H1 (cell line): ENCODE results near the gene NELFCD. TPM values are rescaled to one million over a fixed set of nuclear protein-coding genes. Genes with fewer than 3 reads are reported as not detected.
A peak's percentile ranks its signal among the peaks of the same experiment; 100 is the strongest.

Experiments used
- CTCF ChIA-PET: fragments of 300-600 bp; sonication (Branson Sonifier 250); formaldehyde crosslinking; loops from one replicate; lab custom pipeline; 2021; ENCODE audit not compliant: partially characterized antibody; lab: Charles Lee
- POLR2A ChIA-PET: fragments of 300-600 bp; sonication (Branson Sonifier 250); formaldehyde crosslinking; loops from one replicate; lab custom pipeline; 2021; ENCODE audit warnings: inconsistent platforms; ENCODE audit not compliant: partially characterized antibody; lab: Charles Lee
- DNase-seq, 2 experiments: peaks; one replicate each; pipeline versions ENCODE4 v3.0.0 to v3.0.0-alpha.2; 2010 to 2022; ENCODE audit warnings: low spot score in 2 of 2, low read depth in 1 of 2, mixed read lengths in 1 of 2
- FAIRE-seq: peaks from 2 replicates; lab custom pipeline; 2011; peaks lifted over from hg19 to GRCh38; lab: Jason Lieb, UNC
- H2AFZ ChIP-seq: 2 replicates; pipeline ENCODE4 v1.8.1; 2012; ENCODE audit warnings: low read length, inconsistent platforms
- H2AK5ac ChIP-seq: 2 replicates; pipeline ENCODE4 v1.6.1; 2013; ENCODE audit warnings: low read depth, low read length
- H2BK120ac ChIP-seq: replicated peaks from 2 replicates; pipeline ENCODE3; 2013; ENCODE audit warnings: low read depth, low read length, inconsistent platforms
- H2BK12ac ChIP-seq: 2 replicates; pipeline ENCODE4 v1.6.1; 2013; ENCODE audit warnings: low read depth, low read length
- H2BK15ac ChIP-seq: 2 replicates; pipeline ENCODE4 v1.6.1; 2013; ENCODE audit warnings: low read length
- H2BK20ac ChIP-seq: 2 replicates; pipeline ENCODE4 v1.6.1; 2013; ENCODE audit warnings: low read length
- H2BK5ac ChIP-seq: 2 replicates; pipeline ENCODE4 v1.6.1; 2013; ENCODE audit warnings: low read depth, low read length
- H3K14ac ChIP-seq: 2 replicates; pipeline ENCODE4 v1.6.1; 2013; ENCODE audit warnings: inconsistent platforms; ENCODE audit not compliant: insufficient read length
- H3K18ac ChIP-seq: 2 replicates; pipeline ENCODE4 v1.6.1; 2013; ENCODE audit warnings: low read length; ENCODE audit errors: extremely low read depth
- H3K23ac ChIP-seq: 2 replicates; pipeline ENCODE4 v1.6.1; 2013; ENCODE audit warnings: inconsistent platforms; ENCODE audit not compliant: insufficient read length
- H3K23me2 ChIP-seq: 2 replicates; pipeline ENCODE4 v1.6.1; 2013; ENCODE audit warnings: low read depth, low read length
- H3K27ac ChIP-seq: 2 replicates; pipeline ENCODE4 v1.6.1; 2011; ENCODE audit warnings: low read depth, low read length, inconsistent platforms
- H3K27me3 ChIP-seq, 4 experiments: replicated peaks in 1 of 4; 1 replicate in 1 of 4; 2 replicates in 3 of 4; pipeline versions ENCODE4 v1.6.1 to v1.8.1; 2011 to 2013; ENCODE audit warnings: low read length in 3 of 4, mild to moderate bottlenecking in 3 of 4, inconsistent platforms in 2 of 4, mixed read lengths in 2 of 4, moderate library complexity in 1 of 4; ENCODE audit not compliant: control insufficient read depth in 3 of 4, insufficient read depth in 3 of 4; ENCODE audit errors: extremely low read depth in 1 of 4
- H3K36me3 ChIP-seq, 4 experiments: 2 replicates each; pipeline versions ENCODE4 v1.6.1 to v1.8.1; 2011 to 2013; ENCODE audit warnings: mild to moderate bottlenecking in 4 of 4, low read length in 3 of 4, moderate library complexity in 2 of 4, control low read depth in 1 of 4, inconsistent platforms in 1 of 4; ENCODE audit not compliant: insufficient read depth in 4 of 4, control insufficient read depth in 2 of 4
- H3K4ac ChIP-seq: replicated peaks from 2 replicates; pipeline ENCODE3; 2013; ENCODE audit warnings: low read length, low read depth, mixed read lengths, inconsistent platforms; ENCODE audit not compliant: insufficient read length
- H3K4me1 ChIP-seq, 4 experiments: replicated peaks in 1 of 4; 1 replicate in 1 of 4; 2 replicates in 3 of 4; pipeline versions ENCODE4 v1.6.1 to v1.8.1; 2011 to 2013; ENCODE audit warnings: low read length in 3 of 4, inconsistent platforms in 2 of 4, mixed read lengths in 1 of 4; ENCODE audit not compliant: insufficient read depth in 4 of 4, control insufficient read depth in 3 of 4
- H3K4me2 ChIP-seq, 2 experiments: 2 replicates each; pipeline versions ENCODE4 v1.6.1 to v1.8.1; 2011 to 2013; ENCODE audit warnings: low read depth in 2 of 2, low read length in 2 of 2, control low read depth in 1 of 2, inconsistent platforms in 1 of 2, mild to moderate bottlenecking in 1 of 2; ENCODE audit not compliant: insufficient read depth in 1 of 2
- H3K4me3 ChIP-seq, 4 experiments: fragments of 200-600, 300-600 bp in 1 of 4; sonication (generic), shearing (Covaris generic), sonication (Bioruptor Twin) in 1 of 4; 2 replicates each; pipeline versions ENCODE4 v1.5.1 to v1.8.1; 2011 to 2016; ENCODE audit warnings: low read length in 4 of 4, low read depth in 3 of 4, control low read depth in 2 of 4, inconsistent platforms in 2 of 4, mild to moderate bottlenecking in 2 of 4, mixed read lengths in 1 of 4, moderate library complexity in 1 of 4; ENCODE audit not compliant: insufficient read depth in 2 of 4; ENCODE audit errors: extremely low read depth in 1 of 4
- H3K56ac ChIP-seq: replicated peaks from 2 replicates; pipeline ENCODE3; 2013; ENCODE audit warnings: low read depth, mild to moderate bottlenecking, mixed read lengths, low read length, inconsistent platforms; ENCODE audit not compliant: insufficient read length
- H3K79me1 ChIP-seq: 2 replicates; pipeline ENCODE4 v1.6.1; 2013; ENCODE audit warnings: low read depth, low read length, control low read depth
- H3K79me2 ChIP-seq, 2 experiments: 2 replicates each; pipeline versions ENCODE4 v1.6.1 to v1.8.1; 2012 to 2013; ENCODE audit warnings: low read length in 2 of 2, mild to moderate bottlenecking in 2 of 2, inconsistent platforms in 1 of 2; ENCODE audit not compliant: insufficient read depth in 2 of 2, control insufficient read depth in 1 of 2
- H3K9ac ChIP-seq, 4 experiments: replicated peaks in 1 of 4; 1 replicate in 1 of 4; 2 replicates in 3 of 4; pipeline versions ENCODE4 v1.6.1 to v1.8.1; 2011 to 2013; ENCODE audit warnings: low read depth in 3 of 4, low read length in 3 of 4, control low read depth in 2 of 4, mild to moderate bottlenecking in 2 of 4, moderate library complexity in 2 of 4, inconsistent platforms in 1 of 4; ENCODE audit errors: extremely low read depth in 1 of 4
- H3K9me3 ChIP-seq, 2 experiments: 2 replicates each; pipeline versions ENCODE4 v1.6.1 to v1.8.1; 2012 to 2013; ENCODE audit warnings: mild to moderate bottlenecking in 2 of 2, moderate library complexity in 2 of 2, control low read depth in 1 of 2, inconsistent platforms in 1 of 2, low read depth in 1 of 2, low read length in 1 of 2, mixed read lengths in 1 of 2; ENCODE audit not compliant: insufficient read depth in 2 of 2
- H4K20me1 ChIP-seq, 2 experiments: replicated peaks in 1 of 2; 2 replicates each; pipeline versions ENCODE3 to v1.8.1; 2011 to 2013; ENCODE audit warnings: inconsistent platforms in 2 of 2, low read length in 2 of 2, mild to moderate bottlenecking in 1 of 2; ENCODE audit not compliant: insufficient read depth in 2 of 2, control insufficient read depth in 1 of 2
- H4K5ac ChIP-seq: 2 replicates; pipeline ENCODE4 v1.6.1; 2013; ENCODE audit warnings: low read length, low read depth, mixed read lengths, inconsistent platforms; ENCODE audit not compliant: insufficient read length
- H4K8ac ChIP-seq: 2 replicates; pipeline ENCODE4 v1.8.0; 2013; ENCODE audit warnings: mild to moderate bottlenecking, moderate library complexity, low read length, inconsistent platforms; ENCODE audit not compliant: insufficient read depth; ENCODE audit errors: extremely low read depth
- H4K91ac ChIP-seq: replicated peaks from 2 replicates; pipeline ENCODE3; 2013; ENCODE audit warnings: low read length, mixed read lengths, inconsistent platforms; ENCODE audit not compliant: insufficient read length
- CBX8 ChIP-seq: fragments of 300-800, 300-1000 bp; sonication (generic); IDR thresholded peaks from 2 replicates; pipeline ENCODE4 v1.7.1; 2016; ENCODE audit warnings: low read depth, low read length, borderline replicate concordance
- CTBP2 ChIP-seq: IDR thresholded peaks from 2 replicates; pipeline ENCODE4 v1.7.0; 2011; ENCODE audit warnings: borderline replicate concordance, mild to moderate bottlenecking, moderate library complexity, mixed read lengths, low read length; ENCODE audit not compliant: insufficient read depth, insufficient read length
- EGR1 ChIP-seq: IDR thresholded peaks from 2 replicates; pipeline ENCODE4 v1.6.1; 2011; ENCODE audit warnings: low read depth, low read length, borderline replicate concordance
- EZH2 ChIP-seq: fragments of 200-600 bp; sonication (generic); IDR thresholded peaks from 2 replicates; pipeline ENCODE4 v1.7.1; 2012; ENCODE audit warnings: low read depth, mild to moderate bottlenecking, moderate library complexity, low read length, inconsistent platforms; ENCODE audit not compliant: severe bottlenecking
- JUN ChIP-seq: IDR thresholded peaks from 2 replicates; pipeline ENCODE4 v1.6.1; 2011; ENCODE audit warnings: low read depth, mild to moderate bottlenecking, improper control_type of control experiment, low read length
- RAD21 ChIP-seq, 2 experiments: IDR thresholded peaks in 1 of 2; conservative IDR thresholded peaks in 1 of 2; 2 replicates each; pipeline ENCODE4 v1.6.1; 2011; ENCODE audit warnings: low read depth in 2 of 2, low read length in 2 of 2, improper control_type of control experiment in 1 of 2, inconsistent platforms in 1 of 2, mild to moderate bottlenecking in 1 of 2, moderate library complexity in 1 of 2
- TAF7 ChIP-seq: optimal IDR thresholded peaks from 2 replicates; pipeline ENCODE3; 2011; ENCODE audit warnings: low read depth, mild to moderate bottlenecking, inconsistent platforms, low read length, moderate library complexity, borderline replicate concordance
- USF2 ChIP-seq: IDR thresholded peaks from 2 replicates; pipeline ENCODE4 v1.6.1; 2011; ENCODE audit warnings: low read length, improper control_type of control experiment
- WGBS, 2 experiments: shearing (Covaris generic) in 1 of 2; methylation state at CpG; one replicate each; pipeline versions ENCODE4 v1.1.6 to v1.1.7; 2013 to 2015; ENCODE audit warnings: low lambda C conversion rate in 2 of 2, mixed read lengths in 2 of 2, inconsistent platforms in 1 of 2, low coverage in 1 of 2, missing lambda C conversion rate in 1 of 2; ENCODE audit not compliant: insufficient replicate concordance in 2 of 2, insufficient coverage in 1 of 2, insufficient read length in 1 of 2; ENCODE audit errors: extremely low coverage in 1 of 2, missing lambda C conversion rate in 1 of 2; 5-methylcytosine and 5-hydroxymethylcytosine counted together
- polyA plus RNA-seq, 7 experiments: library from polyadenylated mRNA; depleted of rRNA in 3 of 7; stranded (reverse) in 5 of 7; unstranded in 2 of 7; fragments of >200 nt in 5 of 7; fragments of 200-250 nt in 2 of 7; gene quantifications; 1 replicate in 5 of 7; 2 replicates in 1 of 7; 4 replicates in 1 of 7; pipeline versions ENCODE4 v1.2.1 to v1.2.3, GENCODE V29; 2011 to 2013; ENCODE audit warnings: missing spikeins in 2 of 7, mixed read lengths in 2 of 7
- total RNA-seq: library from RNA; stranded (reverse); fragmentation: NEBNext Ultra II Directional; extraction: Animal tissue kit (Norgen Biotek cat#: 25700); gene quantifications from 2 replicates; pipeline ENCODE4 v1.2.1, GENCODE V29; 2021

The NELFCD gene
- total and polyA plus RNA-seq, 2 of the 8 experiments (the other 6 are each of a cell fraction or from before 2014, with no cell fraction given): 35.5 to 59.6 TPM

- no peak overlapping the region for H2BK20ac ChIP-seq
- no peak for TF ChIP-seq CBX8
- TF ChIP-seq RAD21 (IDR thresholded peaks at IDR 0.05 in 1 of 2, conservative IDR thresholded peaks at IDR 0.05 in 1 of 2; ENCODE audit: low read depth in 2 of 2, low read length in 2 of 2): no peak
- TF ChIP-seq TAF7: no peak
- TF ChIP-seq JUN: no peak
- TF ChIP-seq CTBP2: no peak
- no peak for TF ChIP-seq USF2
- no peak for TF ChIP-seq EGR1
- TF ChIP-seq EZH2: no peak
- ChIA-PET CTCF (interaction anchor here (0.6 to 2.2 kb wide), 7 partner anchors 9 to 380 kb away, joined by 3 to 5 read pairs (median 4); no protein-coding TSS in a partner anchor), POLR2A (interaction anchor here (0.6 to 3.1 kb wide), 7 partner anchors 10 to 146 kb away, joined by 3 to 28 read pairs (median 4); partner anchors contain the start of gene PRELID3B)
- H4K5ac ChIP-seq: no peak overlapping the region
- no peaks in the 10 kb centered on the region for H3K9me3 ChIP-seq
- no peak overlapping the region for H3K14ac ChIP-seq
- no peak overlapping the region for H4K8ac ChIP-seq
- H3K23ac ChIP-seq: no peak overlapping the region
- H3K79me2 ChIP-seq: peaks cover 6 to 13% of the 10 kb centered on the region in 2 experiments; a peak in 3 of 4 replicates
- peaks cover 2% of the 10 kb centered on the region for H3K79me1 ChIP-seq
- no peak overlapping the region for H2BK12ac ChIP-seq
- no peak overlapping the region for H2AFZ ChIP-seq
- no peak overlapping the region for H3K18ac ChIP-seq
- H3K4me2 ChIP-seq: peak overlapping the region; percentile 63 to 84; a peak in 3 of 4 replicates
- peaks cover 2 to 59% (median 17%) of the 10 kb centered on the region in 4 experiments; a peak in 5 of 8 replicates for H3K36me3 ChIP-seq
- H3K27ac ChIP-seq: no peak overlapping the region
- H3K56ac ChIP-seq: no peak overlapping the region
- H3K4ac ChIP-seq: no peak overlapping the region
- peaks cover 5 to 7% of the 10 kb centered on the region in 2 experiments for H4K20me1 ChIP-seq
- no peak overlapping the region for H4K91ac ChIP-seq
- no peak overlapping the region for H2BK5ac ChIP-seq
- H3K4me1 ChIP-seq: peaks cover 0 to 6% (median 1%) of the 10 kb centered on the region in 4 experiments; a peak in 3 of 7 replicates
- WGBS, 2 experiments: 91% methylated on average over 1 of the region's 1 CpG; no CpG with 5 or more reads in 1 of the 2 experiments
- no peak overlapping the region for H3K9ac ChIP-seq
- H3K23me2 ChIP-seq: peaks cover 5% of the 10 kb centered on the region
- peaks cover 0 to 5% (median 1%) of the 10 kb centered on the region in 4 experiments; a peak in 2 of 7 replicates for H3K27me3 ChIP-seq
- peak overlapping the region in 2 of 4 experiments; percentile 43 to 90; a peak in 4 of 8 replicates for H3K4me3 ChIP-seq
- no peak overlapping the region for H2BK15ac ChIP-seq
- no peak overlapping the region for H2AK5ac ChIP-seq
- H2BK120ac ChIP-seq: no peak overlapping the region
- no peak for DNase-seq
- FAIRE-seq: no peak
Observed at GRCh38 chr20:59033093-59033492, 52.0 kb downstream of the NELFCD start.
